NCI-H128 (cell line): ENCODE measurements around the gene FLRT3.

Experiments
- DNase-seq: peaks from one replicate; lab custom pipeline; 2025; ENCODE audit not compliant: unreplicated experiment; lab: John Stamatoyannopoulos, UW

FLRT3 gene

DNA sequence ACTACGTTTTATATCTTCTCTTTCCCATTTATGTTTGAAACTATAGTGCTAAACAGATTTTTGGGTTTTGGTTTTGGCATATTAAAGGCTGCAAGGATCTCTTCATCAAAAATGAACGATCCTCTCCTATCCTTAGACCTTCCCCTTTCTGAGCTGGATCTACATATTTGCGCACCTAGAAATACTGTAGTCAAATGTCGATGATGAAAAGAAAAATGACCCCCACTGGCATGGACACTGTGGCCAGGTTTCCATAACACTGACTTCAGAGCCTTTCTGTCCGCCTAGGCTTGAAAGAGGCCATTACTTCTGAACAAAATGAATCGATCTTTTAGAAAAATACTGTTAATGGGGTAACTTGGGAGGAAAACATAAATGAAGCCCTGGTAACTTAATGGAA, 5.8 kb downstream of the FLRT3 start:
- no peak for DNase-seq

- DNase-seq = no peak
Observed at GRCh38 chr20:14319704-14320103, 17.7 kb downstream of the FLRT3 start.

DNA sequence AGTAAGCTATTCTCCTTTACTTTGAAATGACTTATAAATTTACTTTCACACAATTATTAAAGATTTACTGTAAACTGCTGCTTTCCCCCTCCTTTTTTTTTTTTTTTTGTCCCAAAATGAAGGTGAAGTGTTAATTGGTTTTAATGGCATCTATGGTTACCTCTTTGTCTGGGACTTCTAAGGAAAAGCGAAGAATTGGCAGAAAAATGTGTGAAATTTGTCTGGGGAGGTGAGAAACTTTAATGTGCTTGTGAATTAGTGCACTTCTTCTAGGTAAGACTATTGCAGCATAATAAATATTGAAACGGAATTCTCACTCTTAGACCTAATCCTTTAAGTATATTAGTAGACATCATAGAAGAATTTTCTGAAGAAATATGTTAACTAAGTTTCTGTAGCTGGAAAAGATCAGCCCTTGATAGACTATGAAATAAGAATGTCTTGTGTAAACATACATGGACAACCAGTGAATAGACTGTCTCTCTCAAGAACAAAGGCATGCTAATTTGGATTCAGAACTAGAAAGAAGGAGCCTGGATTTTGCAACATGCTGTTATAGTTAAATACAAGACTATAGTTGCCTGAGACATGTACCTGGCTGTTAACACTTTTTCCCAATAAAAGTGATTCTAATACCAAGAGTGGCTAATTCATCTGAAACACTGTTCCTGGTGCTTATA, 23.9 kb downstream of the FLRT3 start:
- no peak for DNase-seq

- DNase-seq = no peak
Observed at GRCh38 chr20:14312001-14312400, 25.4 kb downstream of the FLRT3 start.

GRCh38 chr20:14310977-14311627, 26.3 kb downstream of the FLRT3 start:
- no peak for DNase-seq

DNA sequence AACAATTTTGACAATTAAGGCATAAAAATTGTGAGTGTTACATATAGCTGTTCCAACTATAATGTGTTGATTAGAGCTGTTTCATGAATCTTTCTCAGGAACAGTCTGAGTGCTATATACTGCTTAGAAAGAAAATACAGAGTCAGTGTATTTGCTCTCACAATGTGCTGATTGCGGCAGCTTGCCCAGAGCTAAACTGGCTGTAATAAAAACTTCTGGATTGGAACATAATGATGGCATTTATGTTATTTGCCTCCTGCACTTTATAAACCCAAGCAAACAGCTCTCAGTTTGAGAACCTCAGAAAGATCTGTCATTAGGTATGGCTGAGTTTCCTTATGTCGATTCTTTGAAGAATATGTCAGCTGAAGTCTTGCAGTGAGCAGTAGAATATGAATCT, 29.5 kb downstream of the FLRT3 start:
- no peak for DNase-seq

- no peak for DNase-seq
Observed at GRCh38 chr20:14304472-14304871, 32.9 kb downstream of the FLRT3 start.

DNA sequence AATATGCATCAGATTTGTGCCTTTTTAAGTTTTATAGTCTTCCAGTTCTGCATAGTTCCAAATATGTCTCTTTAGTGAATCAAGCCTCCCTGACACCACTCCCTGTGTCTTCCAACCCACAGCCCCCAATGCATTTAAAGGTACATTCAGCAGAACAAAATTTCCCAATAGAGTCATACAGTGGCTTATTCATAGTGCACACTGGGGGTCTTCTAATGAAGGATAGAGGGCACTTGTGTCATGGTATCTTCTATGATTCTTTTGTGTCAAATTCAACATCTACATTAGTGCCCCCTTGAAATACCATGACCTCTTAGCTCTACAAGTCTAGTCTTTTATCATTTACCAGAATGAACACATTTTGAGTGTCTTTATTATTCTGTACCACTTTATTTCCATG, 33.8 kb downstream of the FLRT3 start:
- DNase-seq = no peak

- no peak for DNase-seq
Observed at GRCh38 chr20:14303106-14303505, 34.3 kb downstream of the FLRT3 start.

DNA sequence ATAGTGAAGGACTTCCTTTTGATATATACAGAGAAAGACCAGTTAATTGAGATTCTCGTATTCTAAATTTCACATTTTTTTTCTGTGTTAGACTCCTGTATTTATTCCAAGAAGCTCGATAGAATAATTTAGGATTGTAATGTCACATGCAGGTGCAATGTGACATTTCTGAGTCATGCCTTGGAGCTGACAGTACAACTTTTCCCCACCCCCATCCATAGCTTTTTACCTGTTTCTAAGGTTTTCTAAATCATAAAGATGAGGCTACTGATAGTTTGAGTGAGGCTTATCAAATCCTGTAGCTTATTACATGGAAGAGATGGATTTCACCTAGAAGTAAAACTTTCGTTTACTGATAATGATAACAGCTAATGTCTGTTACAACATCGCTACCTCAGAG, 37.6 kb downstream of the FLRT3 start:
- no peak for DNase-seq

DNA sequence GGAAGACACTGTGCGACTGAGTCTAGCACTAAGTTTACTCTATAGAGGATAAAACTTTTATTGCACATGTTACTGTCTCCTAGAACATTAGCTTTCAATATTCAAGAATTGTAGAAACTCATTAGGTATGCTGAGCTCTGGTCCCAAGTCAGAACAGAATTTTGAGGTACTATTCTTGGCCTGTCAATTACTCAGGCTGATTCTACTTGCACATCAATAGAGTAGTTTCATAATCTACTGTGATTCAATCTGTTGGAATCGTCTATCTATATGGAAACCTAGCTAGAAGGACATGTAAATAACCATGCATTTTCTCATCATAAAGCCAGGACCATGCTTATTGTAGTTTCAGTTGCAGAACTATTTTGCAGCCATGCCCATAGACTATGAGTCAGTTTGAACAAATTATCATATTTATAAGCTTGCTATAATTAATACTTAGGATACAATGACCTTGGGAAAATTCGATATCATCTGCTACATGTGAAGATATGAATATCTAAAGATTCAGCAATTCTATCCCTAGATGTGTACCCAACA, 41.6 kb downstream of the FLRT3 start:
- DNase-seq = no peak

GRCh38 chr20:14295238-14295637, 42.2 kb downstream of the FLRT3 start:
- DNase-seq = no peak

GRCh38 chr20:14291502-14291901, 45.9 kb downstream of the FLRT3 start:
- no peak for DNase-seq

- no peak for DNase-seq
Observed at GRCh38 chr20:14288341-14289330, 48.8 kb downstream of the FLRT3 start.

GRCh38 chr20:14284443-14284842, 53.0 kb downstream of the FLRT3 start:
- no peak for DNase-seq

DNA sequence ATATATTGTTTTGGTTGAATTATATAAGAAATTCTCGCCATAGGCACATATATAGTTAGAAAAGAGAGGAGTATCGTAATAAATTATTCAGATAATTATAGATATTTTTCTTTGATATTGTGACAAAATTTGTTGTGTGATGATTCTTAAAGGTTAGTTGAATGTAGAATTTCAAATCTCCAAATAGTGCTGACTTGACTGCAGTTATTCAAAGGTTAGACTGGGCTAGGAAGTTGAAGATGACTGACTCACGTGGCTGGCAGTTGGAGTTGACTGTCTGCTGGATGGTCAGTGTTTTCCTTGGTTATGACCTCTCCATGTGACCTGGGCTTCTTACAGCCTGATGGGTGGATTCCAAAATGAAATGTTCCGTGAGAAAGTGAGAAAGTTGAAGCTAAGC, 55.3 kb downstream of the FLRT3 start:
- DNase-seq = no peak
